GM18517 (cell line): ENCODE data around the gene SCN11A.

Experiments
- ATAC-seq: cut with Tn5 transposase; IDR thresholded peaks from one replicate; pipeline ENCODE4 v1.9.1; 2021; ENCODE audit warnings: mild to moderate bottlenecking, moderate library complexity; ENCODE audit not compliant: unreplicated experiment

The SCN11A gene

DNA sequence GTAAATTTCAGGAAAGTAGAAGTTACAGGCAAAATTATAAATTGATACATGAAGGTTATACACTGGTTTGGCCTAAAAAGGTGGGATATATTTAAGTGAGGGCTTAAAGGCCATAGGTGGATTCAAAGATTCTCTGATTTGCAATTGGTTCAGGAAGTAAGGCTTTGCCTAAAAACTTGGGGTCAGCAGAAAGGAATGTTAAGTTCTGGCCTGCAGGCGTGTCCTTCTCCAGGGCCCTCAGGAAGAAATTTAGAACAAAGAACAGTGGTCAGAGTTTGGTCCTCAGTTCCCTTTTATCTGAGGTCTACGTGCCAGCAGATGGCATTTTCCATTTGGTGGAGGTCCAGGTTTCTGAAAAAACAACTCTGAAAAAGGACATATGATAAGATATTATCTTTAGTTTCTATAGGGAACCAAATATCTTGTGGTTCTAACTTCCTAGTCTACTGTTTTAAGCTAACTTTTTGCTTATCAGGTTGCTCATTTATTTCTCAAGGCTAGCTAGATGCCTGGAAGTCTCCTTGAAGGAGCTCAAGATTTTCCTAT is 40.5 kb downstream of the SCN11A start:
- no peak for ATAC-seq

GRCh38 chr3:39005295-39005694 is 46.4 kb downstream of the SCN11A start:
- no peak for ATAC-seq
